IPS DF 6.9 (cell line): ENCODE data around the gene PRXL2C.
"Not testable (repeated sequence)": the region's sequence is repeated elsewhere in the genome, so short reads cannot be mapped to it uniquely, and the experiment has no call there.

ENCODE experiments used
- DNase-seq: peaks from one replicate; pipeline ENCODE4 v3.0.0-alpha.2; 2013; ENCODE audit warnings: low read depth, low spot score
- H3K27ac ChIP-seq: one replicate; pipeline ENCODE4 v1.5.1; 2013; ENCODE audit warnings: low read length, control low read depth
- H3K27me3 ChIP-seq: 2 replicates; pipeline ENCODE4 v1.6.1; 2013; ENCODE audit warnings: mild to moderate bottlenecking, low read length; ENCODE audit not compliant: control insufficient read depth, insufficient read depth
- H3K36me3 ChIP-seq: 2 replicates; pipeline ENCODE4 v1.6.1; 2013; ENCODE audit warnings: low read length; ENCODE audit not compliant: control insufficient read depth, insufficient read depth
- H3K4me1 ChIP-seq: 2 replicates; pipeline ENCODE4 v1.6.1; 2013; ENCODE audit warnings: low read length; ENCODE audit not compliant: control insufficient read depth, insufficient read depth
- H3K4me3 ChIP-seq: 2 replicates; pipeline ENCODE4 v1.5.1; 2013; ENCODE audit warnings: mild to moderate bottlenecking, low read length
- H3K9me3 ChIP-seq: 2 replicates; pipeline ENCODE4 v1.6.1; 2013; ENCODE audit warnings: low read length, inconsistent platforms; ENCODE audit not compliant: control insufficient read depth, insufficient read depth
- whole genome bisulfite sequencing: extraction: QIAGEN DNeasy Blood & Tissue Kit; methylation state at CpG from one replicate; pipeline ENCODE4 v1.1.7; 2013; ENCODE audit warnings: mixed read lengths, missing lambda C conversion rate; ENCODE audit not compliant: insufficient read length, insufficient coverage; 5-methylcytosine and 5-hydroxymethylcytosine counted together

PRXL2C gene

DNA sequence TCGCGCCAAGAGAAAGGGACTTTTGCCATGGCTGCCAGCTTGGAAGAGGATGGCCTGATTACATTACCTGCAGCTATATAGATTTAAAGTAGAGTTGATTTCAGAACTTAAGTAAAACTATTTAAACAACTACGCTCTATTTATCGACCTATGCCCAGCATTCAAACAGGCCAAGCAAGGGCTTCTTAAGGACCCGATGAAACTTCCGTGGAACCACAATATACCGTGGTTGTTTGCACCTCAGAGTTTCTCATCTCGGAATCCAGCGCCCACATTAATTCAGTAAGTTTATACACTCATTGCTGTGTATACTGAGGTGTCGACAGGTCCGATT lies 35.0 kb downstream of the PRXL2C start:
- no peak for DNase-seq
- no peaks in the 10 kb centered on the region for H3K9me3 ChIP-seq
- peaks cover 2% of the 10 kb centered on the region; the same call in 1 of the 2 replicates for H3K4me1 ChIP-seq
- peak overlapping the region; percentile 71; the same call in 1 of the 2 replicates for H3K4me3 ChIP-seq
- peaks cover 5% of the 10 kb centered on the region for H3K27me3 ChIP-seq
- H3K36me3 ChIP-seq = no peaks in the 10 kb centered on the region
- WGBS = no CpG with 5 or more reads among the region's 11 CpGs
- H3K27ac ChIP-seq = no peak overlapping the region

DNA sequence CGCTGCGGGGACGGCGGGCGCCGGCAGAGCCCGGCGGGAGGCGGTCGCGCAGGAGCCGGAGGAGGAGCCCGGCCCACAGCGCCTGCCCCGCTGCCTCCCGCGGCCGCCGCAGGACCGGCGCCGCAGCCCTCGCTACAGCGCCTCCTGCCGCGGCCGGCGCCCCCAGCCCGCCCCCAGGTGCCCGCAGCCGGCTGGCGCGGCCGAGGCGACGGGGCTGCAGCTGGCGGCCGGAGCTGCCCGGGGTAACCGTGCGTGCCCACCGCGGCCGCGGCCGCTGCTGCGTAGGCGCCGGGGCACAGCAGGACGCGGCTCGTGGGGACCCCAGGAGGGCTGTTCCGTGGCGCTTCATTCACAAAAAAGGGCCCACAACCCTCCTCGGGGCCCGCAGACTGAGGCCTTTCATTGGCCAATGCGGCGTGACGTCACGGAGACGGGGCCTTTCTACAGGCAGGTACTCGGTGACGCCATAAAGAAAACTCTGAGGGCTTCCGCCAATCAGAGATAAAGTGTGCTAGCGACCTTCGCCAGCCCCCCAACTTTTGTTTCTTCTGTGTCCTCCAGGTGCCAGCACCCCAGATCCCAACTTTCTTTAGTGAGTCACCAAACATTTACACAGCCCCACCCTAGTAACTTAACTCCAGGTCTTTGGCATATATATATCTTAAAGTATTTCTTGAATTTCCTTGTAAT lies 35.5 kb downstream of the PRXL2C start, which contains the start of gene CDC14B:
CDC14B (minus strand) TSS at position 353 of the 690 bp plus-strand sequence. CDS start 465 bp downstream, outside the sequence.
- peaks cover 5% of the 10 kb centered on the region for H3K27me3 ChIP-seq
- H3K9me3 ChIP-seq = no peaks in the 10 kb centered on the region
- WGBS = no CpG with 5 or more reads among the region's 66 CpGs
- peak; percentile 74 for DNase-seq
- no peak within 1 kb of the TSS for H3K27ac ChIP-seq
- no peaks in the 10 kb centered on the region for H3K36me3 ChIP-seq
- peaks cover 2% of the 10 kb centered on the region; the same call in 1 of the 2 replicates for H3K4me1 ChIP-seq
- peak within 1 kb of the TSS; percentile 71; the same call in 1 of the 2 replicates for H3K4me3 ChIP-seq

DNA sequence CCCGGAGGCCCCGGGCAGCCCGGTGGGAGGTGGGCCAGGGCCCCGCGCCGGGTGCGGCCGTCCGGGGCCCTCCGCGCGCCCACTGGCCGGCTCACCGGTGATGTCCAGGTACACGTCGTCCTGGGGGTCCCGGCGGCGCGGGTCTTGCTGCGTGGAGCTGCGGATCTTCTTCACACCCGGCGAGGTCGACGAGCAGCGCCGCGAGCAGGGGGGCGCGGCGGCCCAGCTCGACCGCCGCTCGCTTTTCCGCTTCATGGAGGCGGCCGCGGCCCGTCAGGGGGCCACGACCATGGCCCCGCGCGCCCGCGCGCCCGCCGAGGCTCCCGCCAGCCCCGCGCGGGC lies 36.0 kb downstream of the PRXL2C start:
- Histone ChIP-seq H3K27ac (no peak overlapping the region), H3K9me3 (no peaks in the 10 kb centered on the region), H3K4me1 (peaks cover 2% of the 10 kb centered on the region; the same call in 1 of the 2 replicates), H3K4me3 (peak overlapping the region; percentile 71; the same call in 1 of the 2 replicates), H3K27me3 (peaks cover 5% of the 10 kb centered on the region), H3K36me3 (no peaks in the 10 kb centered on the region)
- no peak for DNase-seq
- WGBS = no CpG with 5 or more reads among the region's 54 CpGs

DNA sequence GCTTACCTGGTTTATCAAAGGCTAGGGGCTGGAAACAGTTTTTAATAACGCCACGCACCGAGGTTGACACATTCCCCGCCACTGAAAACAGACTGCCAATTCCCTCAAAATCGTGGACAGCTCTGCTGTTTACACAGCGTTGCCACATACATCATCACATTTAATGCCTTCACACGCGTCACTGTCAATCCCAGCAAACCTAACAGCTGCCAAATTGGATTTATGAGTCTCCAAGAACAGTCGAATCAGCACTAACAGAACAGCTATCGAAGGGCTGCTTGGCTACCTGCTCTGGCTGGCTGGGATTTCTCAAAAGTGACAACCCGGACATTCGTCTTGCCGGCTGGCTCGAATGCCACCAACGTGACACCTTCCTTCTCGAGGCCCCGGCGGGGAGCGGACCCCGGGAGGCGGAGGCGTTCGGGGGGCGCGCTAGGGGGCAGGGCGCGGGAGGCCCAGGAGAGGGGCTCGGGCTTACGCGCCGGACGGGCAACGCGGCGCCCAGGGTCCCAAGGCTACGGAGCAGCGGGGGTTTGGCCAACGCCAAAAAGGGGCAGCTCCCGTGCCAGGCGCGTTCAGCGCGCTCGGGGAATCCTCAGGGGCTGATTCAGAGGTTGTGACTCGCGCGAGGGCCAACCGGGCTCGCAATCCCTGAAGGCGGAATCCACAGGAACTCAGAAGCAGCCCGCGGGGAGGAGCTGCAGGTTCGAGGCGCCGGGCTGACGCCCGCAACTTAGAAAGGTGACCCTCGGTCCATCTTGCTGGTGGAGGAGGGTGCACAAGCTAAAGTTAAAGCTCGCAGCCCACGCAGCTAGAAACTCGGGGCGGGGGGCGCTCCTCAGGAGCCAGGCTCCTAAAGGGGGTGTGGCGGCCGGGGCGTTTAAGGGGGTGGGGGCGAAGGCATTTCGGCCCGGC lies 36.7 kb downstream of the PRXL2C start:
- Histone ChIP-seq H3K4me3 (peak overlapping the region; percentile 71; the same call in 1 of the 2 replicates), H3K27ac (no peak overlapping the region), H3K36me3 (no peaks in the 10 kb centered on the region), H3K27me3 (peaks cover 5% of the 10 kb centered on the region), H3K9me3 (no peaks in the 10 kb centered on the region), H3K4me1 (peaks cover 2% of the 10 kb centered on the region; the same call in 1 of the 2 replicates)
- DNase-seq = no peak
- WGBS = no CpG with 5 or more reads among the region's 69 CpGs

DNA sequence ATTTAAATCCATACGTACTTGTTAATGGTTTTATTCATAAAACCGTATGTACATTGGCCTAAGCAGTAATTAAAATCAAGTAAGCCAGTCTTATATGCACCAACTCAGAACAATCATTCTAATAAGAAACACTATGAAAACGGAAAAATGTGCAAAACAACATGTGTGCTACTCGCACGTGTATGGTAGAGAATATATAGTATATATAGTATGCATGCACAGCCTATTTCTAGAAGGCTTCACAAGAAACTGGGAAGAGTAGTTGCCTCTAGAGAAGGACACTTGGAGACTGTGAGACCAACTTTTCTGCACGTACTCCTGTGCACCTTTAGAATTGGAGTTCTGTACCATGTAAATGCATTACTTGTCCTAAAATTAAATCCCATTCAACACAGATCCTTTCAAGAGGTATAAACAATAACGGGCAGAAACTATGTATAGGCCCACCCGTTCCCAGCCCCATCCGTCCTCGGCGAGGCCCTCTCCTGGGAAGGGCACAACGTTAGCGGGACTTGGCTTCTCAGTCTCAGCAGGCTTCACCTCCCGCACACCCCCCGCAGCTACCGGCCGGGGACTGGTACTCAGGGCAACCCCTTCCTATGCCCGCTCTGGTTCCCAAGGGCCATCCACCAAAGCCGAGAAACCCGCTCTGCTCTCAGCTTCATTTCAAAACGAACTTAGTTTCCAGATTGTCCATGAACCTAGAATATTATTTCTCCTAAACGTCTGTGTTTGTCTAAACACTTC lies 37.5 kb downstream of the PRXL2C start:
- H3K36me3 ChIP-seq = no peaks in the 10 kb centered on the region
- peaks cover 2% of the 10 kb centered on the region; the same call in 1 of the 2 replicates for H3K4me1 ChIP-seq
- 100% methylated on average over 2 of the region's 22 CpGs for WGBS
- peaks cover 5% of the 10 kb centered on the region for H3K27me3 ChIP-seq
- no peak overlapping the region for H3K4me3 ChIP-seq
- DNase-seq = no peak
- no peaks in the 10 kb centered on the region for H3K9me3 ChIP-seq
- no peak overlapping the region for H3K27ac ChIP-seq

DNA sequence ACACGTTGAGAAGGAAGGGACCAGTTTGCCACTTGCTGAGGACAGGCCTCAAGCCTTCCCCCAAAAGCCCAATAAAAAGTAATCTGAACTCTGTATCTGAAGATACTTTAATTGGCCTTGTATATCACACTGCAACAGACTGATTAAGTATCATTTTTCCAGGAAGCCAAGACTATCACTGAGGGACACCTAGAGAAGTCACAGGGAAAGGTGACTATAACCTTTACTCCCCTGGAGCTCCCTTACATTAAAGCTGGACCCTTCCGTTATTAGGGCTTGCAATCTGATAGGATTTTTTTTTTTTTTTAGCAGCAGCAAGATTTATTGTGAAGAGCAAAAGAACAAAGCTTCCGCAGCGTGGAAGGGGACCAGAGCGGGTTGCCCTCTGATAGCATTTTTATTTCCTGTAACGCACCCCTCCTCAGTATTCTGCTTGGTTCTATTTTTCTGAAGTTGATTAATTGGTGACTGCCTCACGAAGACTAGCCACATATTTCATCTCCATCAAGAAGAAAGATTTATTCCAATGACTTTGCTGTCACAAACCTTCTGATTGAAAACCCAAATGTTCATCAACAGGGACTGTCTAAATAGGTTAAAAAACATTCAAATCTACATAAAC lies 38.2 kb downstream of the PRXL2C start:
- H3K36me3 ChIP-seq = no peaks in the 10 kb centered on the region
- peaks cover 6% of the 10 kb centered on the region; the same call in 1 of the 2 replicates for H3K4me1 ChIP-seq
- no peak overlapping the region for H3K4me3 ChIP-seq
- H3K27ac ChIP-seq = no peak overlapping the region
- H3K9me3 ChIP-seq = no peaks in the 10 kb centered on the region
- H3K27me3 ChIP-seq = peaks cover 5% of the 10 kb centered on the region
- no peak for DNase-seq
- no CpG with 5 or more reads among the region's 7 CpGs for WGBS

DNA sequence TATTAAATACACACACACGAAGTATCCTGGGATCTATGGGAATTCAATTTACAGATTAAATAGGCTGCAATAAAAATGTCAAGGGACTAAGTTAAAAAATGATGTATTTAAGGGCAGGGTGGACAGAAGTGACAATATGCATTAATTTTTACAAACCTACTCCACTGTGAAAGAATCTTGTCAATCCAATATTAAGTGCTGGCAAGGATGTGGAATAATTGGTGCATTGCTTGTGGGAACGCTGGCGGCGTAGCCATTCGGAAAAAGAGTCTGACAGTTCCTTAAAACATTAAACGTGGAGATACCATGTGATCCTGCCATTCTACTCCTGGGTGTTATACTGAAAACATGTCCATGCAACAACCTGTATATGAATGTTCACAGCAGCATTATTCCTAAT lies 39.7 kb downstream of the PRXL2C start:
- WGBS = no CpG with 5 or more reads among the region's 6 CpGs
- peaks cover 5% of the 10 kb centered on the region for H3K27me3 ChIP-seq
- no peak overlapping the region for H3K4me3 ChIP-seq
- peaks cover 6% of the 10 kb centered on the region; the same call in 1 of the 2 replicates for H3K4me1 ChIP-seq
- DNase-seq = no peak
- H3K27ac ChIP-seq = no peak overlapping the region
- H3K36me3 ChIP-seq = no peaks in the 10 kb centered on the region
- no peaks in the 10 kb centered on the region for H3K9me3 ChIP-seq

DNA sequence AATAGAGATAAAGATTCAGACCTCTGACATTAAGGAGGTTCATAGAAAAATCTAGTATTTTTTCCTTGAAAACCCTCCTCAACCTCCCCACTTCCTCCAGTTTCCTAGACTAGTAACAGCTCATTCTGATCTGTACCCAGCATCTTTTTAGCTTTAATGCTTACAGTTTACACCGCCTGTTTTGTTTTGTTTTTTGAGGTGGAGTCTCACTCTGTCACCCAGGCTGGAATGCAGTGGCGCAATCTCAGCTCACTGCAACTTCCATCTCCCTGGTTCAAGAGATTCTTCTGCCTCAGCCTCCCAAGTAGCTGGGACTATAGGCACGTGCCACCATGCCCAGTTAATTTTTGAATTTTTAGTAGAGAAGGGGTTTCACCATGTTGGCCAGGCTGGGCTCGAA lies 40.5 kb downstream of the PRXL2C start:
- not testable (repeated sequence) for H3K4me1 ChIP-seq, H3K4me3 ChIP-seq, H3K36me3 ChIP-seq, H3K27ac ChIP-seq, DNase-seq, H3K9me3 ChIP-seq, H3K27me3 ChIP-seq
- WGBS = no CpG with 5 or more reads among the region's 4 CpGs

DNA sequence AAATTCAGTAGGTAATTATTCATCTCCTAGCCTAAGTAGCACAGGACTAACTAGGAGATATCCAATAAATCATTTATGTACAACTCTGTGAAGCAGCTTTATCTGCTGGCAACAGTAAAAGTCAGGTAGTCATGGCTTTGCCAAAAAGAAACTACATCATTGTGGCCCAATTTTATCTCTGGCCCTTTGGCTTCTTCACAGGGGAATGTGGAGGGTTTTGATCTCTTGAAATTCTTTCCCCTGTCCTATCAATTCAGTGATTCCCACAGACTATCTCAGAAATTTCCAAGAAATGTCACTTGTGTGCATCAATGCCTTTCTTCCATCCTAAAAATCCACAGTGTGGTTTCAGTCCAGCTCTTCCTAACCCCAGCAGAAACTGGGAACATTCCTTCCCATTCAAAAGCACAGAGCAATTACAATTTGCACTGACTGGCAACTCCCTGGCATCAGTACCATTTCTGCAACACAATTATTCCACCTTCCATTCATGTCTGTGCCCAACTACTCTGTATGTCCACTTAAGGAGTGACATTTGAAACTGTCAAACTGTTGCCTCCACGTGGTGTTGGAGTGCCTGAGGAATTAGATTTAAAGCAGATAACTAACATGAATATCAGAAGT lies 42.0 kb downstream of the PRXL2C start:
- H3K27me3 ChIP-seq = peaks cover under 1% of the 10 kb centered on the region; the same call in 1 of the 2 replicates
- no peak for DNase-seq
- no peaks in the 10 kb centered on the region for H3K36me3 ChIP-seq
- H3K27ac ChIP-seq = no peak overlapping the region
- no peak overlapping the region for H3K4me3 ChIP-seq
- WGBS = no CpG with 5 or more reads among the region's 1 CpG
- peaks cover 4% of the 10 kb centered on the region; the same call in 1 of the 2 replicates for H3K4me1 ChIP-seq
- no peaks in the 10 kb centered on the region for H3K9me3 ChIP-seq
